Right atrium auricular region (tissue), 2 donors: Measurements from ENCODE around the gene SH3BGRL2. TPM values are rescaled to one million over a fixed set of nuclear protein-coding genes. Genes with fewer than 3 reads are reported as not detected.

Experiments
- DNase-seq: peaks from one replicate; pipeline ENCODE4 v3.0.0-alpha.2; 2019; ENCODE audit warnings: low spot score
- H3K27ac ChIP-seq, 2 donors: fragments of 200-600 bp; sonication (generic); 1 replicate in 1 of 2; 2 replicates in 1 of 2; pipeline ENCODE4 v1.5.1; 2016 to 2019
- H3K27me3 ChIP-seq, 2 donors: fragments of 200-600 bp; sonication (generic); one replicate each; pipeline versions ENCODE4 v1.5.1 to v1.6.0; 2017 to 2019
- H3K36me3 ChIP-seq: fragments of 200-600 bp; sonication (generic); one replicate; pipeline ENCODE4 v1.5.1; 2016
- H3K4me1 ChIP-seq, 2 donors: fragments of 200-600 bp; sonication (generic); one replicate each; pipeline versions ENCODE4 v1.5.1 to v1.6.0; 2017 to 2019
- H3K4me3 ChIP-seq, 2 donors: fragments of 200-600 bp; sonication (generic); 1 replicate in 1 of 2; 2 replicates in 1 of 2; pipeline ENCODE4 v1.5.1; 2017 to 2019; ENCODE audit warnings: mild to moderate bottlenecking in 1 of 2, moderate library complexity in 1 of 2
- H3K9me3 ChIP-seq, 2 donors: fragments of 200-600 bp; sonication (generic); one replicate each; pipeline ENCODE4 v1.5.1; 2019
- CTCF ChIP-seq, 2 donors: fragments of 200-600 bp; sonication (generic); IDR thresholded peaks; one replicate each; pipeline ENCODE4 v1.5.1; 2019; ENCODE audit warnings: antibody characterized with exemption in 2 of 2
- total RNA-seq, 2 donors: library from RNA; depleted of rRNA; stranded (reverse); fragments of >200 nt; gene quantifications; one replicate each; pipeline ENCODE4 v1.1.0, GENCODE V29; 2016

SH3BGRL2 gene
- total RNA-seq, 2 donors from 2014 or later: 9.6 to 15.5 TPM

GRCh38 chr6:79631693-79632172 is 604 bp downstream of the SH3BGRL2 start:
- Histone ChIP-seq H3K36me3 (no peaks in the 10 kb centered on the region), H3K4me3 (peak overlapping the region; percentile 72 to 74), H3K4me1 (peaks cover 0 to 12% of the 10 kb centered on the region in 2 donors), H3K9me3 (no peaks in the 10 kb centered on the region), H3K27me3 (no peaks in the 10 kb centered on the region), H3K27ac (peak overlapping the region; percentile 57 to 73)
- DNase-seq: no peak
- TF ChIP-seq CTCF (IDR thresholded peaks at IDR 0.05): no peak

DNA sequence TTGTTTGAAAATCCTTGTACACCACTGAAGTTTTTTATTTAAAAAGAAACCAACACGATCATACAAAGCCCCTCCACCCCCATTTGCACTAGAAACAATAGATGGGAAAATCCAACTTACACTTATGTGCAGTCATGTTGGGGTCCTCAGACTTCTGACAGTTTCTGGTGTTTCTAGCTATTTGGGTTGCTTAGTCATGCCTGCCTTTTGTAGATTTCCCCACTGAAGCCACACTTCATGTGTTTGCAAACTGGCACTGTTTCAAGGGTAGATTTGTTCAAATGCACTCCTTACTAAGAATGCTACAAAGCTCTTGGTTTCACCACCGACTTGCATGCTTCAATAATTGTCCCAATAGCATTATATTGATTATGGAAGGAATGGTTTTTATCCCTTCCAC is 1.5 kb downstream of the SH3BGRL2 start:
- no peak for TF ChIP-seq CTCF (IDR thresholded peaks at IDR 0.05)
- Histone ChIP-seq H3K36me3 (no peaks in the 10 kb centered on the region), H3K27me3 (no peaks in the 10 kb centered on the region), H3K4me1 (peaks cover 0 to 12% of the 10 kb centered on the region in 2 donors), H3K27ac (no peak overlapping the region), H3K4me3 (no peak overlapping the region), H3K9me3 (no peaks in the 10 kb centered on the region)
- DNase-seq: no peak

GRCh38 chr6:79634491-79635231 is 3.5 kb downstream of the SH3BGRL2 start:
- Histone ChIP-seq H3K4me3 (no peak overlapping the region), H3K4me1 (peaks cover 0 to 16% of the 10 kb centered on the region in 2 donors), H3K27me3 (no peaks in the 10 kb centered on the region), H3K9me3 (no peaks in the 10 kb centered on the region), H3K27ac (no peak overlapping the region), H3K36me3 (no peaks in the 10 kb centered on the region)
- no peak for TF ChIP-seq CTCF (IDR thresholded peaks at IDR 0.05)
- DNase-seq: no peak

DNA sequence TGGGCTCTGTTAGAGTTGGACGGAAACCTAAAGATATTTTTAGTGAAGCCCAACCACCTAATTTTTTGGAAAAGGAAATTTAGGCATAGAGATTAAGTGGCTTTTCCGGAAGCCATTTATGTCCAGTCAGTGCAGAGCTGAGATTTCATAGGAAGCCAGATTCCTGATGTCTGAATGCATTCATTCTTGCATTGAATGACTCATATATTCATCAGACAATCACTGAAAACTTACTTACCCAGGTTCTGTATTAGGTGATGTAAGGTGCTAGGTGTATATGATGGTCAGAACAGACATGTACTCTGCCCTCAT is 4.1 kb downstream of the SH3BGRL2 start:
- Histone ChIP-seq H3K4me3 (no peak overlapping the region), H3K36me3 (no peaks in the 10 kb centered on the region), H3K9me3 (no peaks in the 10 kb centered on the region), H3K27me3 (no peaks in the 10 kb centered on the region), H3K27ac (no peak overlapping the region), H3K4me1 (peaks cover 0 to 22% of the 10 kb centered on the region in 2 donors)
- TF ChIP-seq CTCF (IDR thresholded peaks at IDR 0.05): no peak
- DNase-seq: no peak

- no peak for TF ChIP-seq CTCF (IDR thresholded peaks at IDR 0.05)
- no peaks in the 10 kb centered on the region for H3K9me3 ChIP-seq
- no peak for DNase-seq
- H3K27me3 ChIP-seq: no peaks in the 10 kb centered on the region
- no peaks in the 10 kb centered on the region for H3K36me3 ChIP-seq
- H3K27ac ChIP-seq: no peak overlapping the region
- peaks cover 0 to 17% of the 10 kb centered on the region in 2 donors for H3K4me1 ChIP-seq
- no peak overlapping the region for H3K4me3 ChIP-seq
Measured at GRCh38 chr6:79636673-79637072, 5.5 kb downstream of the SH3BGRL2 start.
